K562 (cell line): ENCODE data around the gene CFAP206. TPM values are rescaled to one million over a fixed set of nuclear protein-coding genes. Genes with fewer than 3 reads are reported as not detected.

Experiments
- ATF1 ChIP-seq, 2 experiments: fragments of 450-650 bp in 1 of 2; IDR thresholded peaks; 2 replicates each; pipeline ENCODE4 v1.6.1; 2016; ENCODE audit warnings: missing compliant biosample characterization in 1 of 2, missing genetic modification characterization in 1 of 2
- CCNT2 ChIP-seq: IDR thresholded peaks from 2 replicates; pipeline ENCODE4 v1.6.1; 2011; ENCODE audit warnings: borderline replicate concordance, low read depth, mild to moderate bottlenecking, moderate library complexity, mixed read lengths, low read length; ENCODE audit not compliant: insufficient read length; ENCODE audit errors: extremely low read depth
- CREB3 ChIP-seq: fragments of 450-650 bp; conservative IDR thresholded peaks from 2 replicates; pipeline ENCODE4 v1.6.1; 2016; ENCODE audit warnings: missing genetic modification characterization, low read depth, mild to moderate bottlenecking, missing compliant biosample characterization, moderate library complexity
- E2F1 ChIP-seq: sonication (generic); formaldehyde crosslinking; IDR thresholded peaks from 2 replicates; pipeline ENCODE4 v1.8.1; 2023; ENCODE audit warnings: mild to moderate bottlenecking, missing genetic modification reagents, moderate library complexity
- GTF3C2 ChIP-seq: IDR thresholded peaks from 3 replicates; pipeline ENCODE4 v1.6.1; 2011; ENCODE audit warnings: borderline replicate concordance, mild to moderate bottlenecking, moderate library complexity; ENCODE audit not compliant: insufficient read length; ENCODE audit errors: extremely low read depth
- IRF9 ChIP-seq: fragments of 450-650 bp; IDR thresholded peaks from 2 replicates; pipeline ENCODE4 v1.6.1; 2016; ENCODE audit warnings: missing biosample characterization, missing genetic modification characterization
- KHSRP ChIP-seq: fragments of 450-650 bp; IDR thresholded peaks from 2 replicates; pipeline ENCODE4 v1.6.1; 2017
- MEIS2 ChIP-seq: fragments of 450-650 bp; IDR thresholded peaks from 2 replicates; pipeline ENCODE4 v1.6.1; 2014; ENCODE audit warnings: mild to moderate bottlenecking; ENCODE audit not compliant: partially characterized antibody
- MLX ChIP-seq, 2 experiments: fragments of 450-650 bp in 1 of 2; sonication (generic) in 1 of 2; formaldehyde crosslinking; conservative IDR thresholded peaks; 2 replicates each; pipeline versions ENCODE4 v1.4.0 to v1.8.1; 2020 to 2022; ENCODE audit warnings: mild to moderate bottlenecking in 1 of 2, missing genetic modification reagents in 1 of 2
- MNT ChIP-seq, 2 experiments: fragments of 450-650 bp; conservative IDR thresholded peaks; 2 replicates each; pipeline ENCODE4 v1.6.1; 2017; ENCODE audit warnings: mild to moderate bottlenecking in 2 of 2, moderate library complexity in 2 of 2
- MYNN ChIP-seq, 2 experiments: sonication (generic); formaldehyde crosslinking in 1 of 2; IDR thresholded peaks; 2 replicates each; pipeline versions ENCODE4 v1.5.0 to v1.6.1; 2016 to 2020; ENCODE audit warnings: antibody characterized with exemption in 1 of 2, missing genetic modification reagents in 1 of 2
- TBP ChIP-seq: optimal IDR thresholded peaks from 2 replicates; pipeline ENCODE3; 2011; ENCODE audit warnings: low read depth, low read length, improper control_type of control experiment
- ZBTB43 ChIP-seq: sonication (generic); formaldehyde crosslinking; IDR thresholded peaks from 2 replicates; pipeline ENCODE4 v1.8.0; 2023; ENCODE audit warnings: mild to moderate bottlenecking, missing genetic modification reagents
- ZFP30 ChIP-seq: fragments of 250-450 bp; sonication (Bioruptor Pico); IDR thresholded peaks from 2 replicates; pipeline ENCODE4 v1.8.0; 2022; ENCODE audit warnings: moderate library complexity, mild to moderate bottlenecking, inconsistent platforms, borderline replicate concordance
- ZNF408 ChIP-seq: fragments of 250-450 bp; sonication (Bioruptor Pico); IDR thresholded peaks from 2 replicates; pipeline ENCODE4 v1.4.0; 2020; ENCODE audit warnings: low read depth, mild to moderate bottlenecking, moderate library complexity
- polyA plus RNA-seq, 8 experiments: library from polyadenylated mRNA; depleted of rRNA in 4 of 8; stranded (reverse) in 5 of 8; unstranded in 3 of 8; fragments of >200 nt; fragmentation: Nextera tagmentation in 2 of 8; fragmentation: Illumina TruSeq in 1 of 8; extraction: Ambion mirVana in 2 of 8; extraction: Trizol in 1 of 8; gene quantifications; 2 replicates each; pipeline versions ENCODE4 v1.2.1 to v1.2.3, GENCODE V29; 2011 to 2014; ENCODE audit warnings: inconsistent platforms in 1 of 8, missing spikeins in 1 of 8
- total RNA-seq, 7 experiments: library from RNA; depleted of rRNA in 6 of 7; stranded (reverse); fragments of >200 nt in 6 of 7; fragmentation: Illumina TruSeq in 2 of 7; extraction: Trizol in 2 of 7; gene quantifications; 2 replicates each; pipeline versions ENCODE4 v1.2.1 to v1.2.3, GENCODE V29; 2011 to 2021; ENCODE audit warnings: low replicate concordance in 1 of 7

The CFAP206 gene
- total and polyA plus RNA-seq, 9 of the 15 experiments (the other 6 are each of a cell fraction or from before 2014, with no cell fraction given), result 0.06 to 0.33 (median 0.18) TPM; not detected in 2

GRCh38 chr6:87364602-87365252, 43.0 kb upstream of the CFAP206 start (continued):
- TF ChIP-seq KHSRP (peak; percentile 51; the same call in 1 of the 2 replicates), ATF1 (CRISPR knock-in tag; IDR thresholded peaks at IDR 0.05) (no peak), ATF1 (tag; IDR thresholded peaks at IDR 0.05) (0 out of 2 replicates have a peak, but pooled peaks have one; percentile 17), MYNN (IDR thresholded peaks at IDR 0.05) (0 out of 2 replicates have a peak, but pooled peaks have one; percentile 30), MYNN (CRISPR knock-in tag; IDR thresholded peaks at IDR 0.05) (no peak), ZNF408 (CRISPR knock-in tag) (no peak), ZFP30 (CRISPR knock-in tag) (no peak), ZBTB43 (CRISPR knock-in tag) (no peak), MNT (conservative IDR thresholded peaks at IDR 0.05) (peak in 1 of 2 experiments; percentile 27; a peak in 1 of 4 replicates), TBP (no peak), GTF3C2 (no peak), E2F1 (CRISPR knock-in tag) (peak; percentile 31; the same call in 1 of the 2 replicates), CREB3 (no peak), CCNT2 (peak; percentile 77), IRF9 (tag) (no peak), MLX (CRISPR knock-in tag; conservative IDR thresholded peaks at IDR 0.05) (no peak), MEIS2 (peak; percentile 2)
